Measurements from ENCODE around the gene AQR.

GRCh38 chr15:34976073-34976472, 6.5 kb upstream of the AQR start:
- TF ChIP-seq CTCF (IDR thresholded peaks at IDR 0.05) (no peak), POLR2A (IDR thresholded peaks at IDR 0.05) (no peak)
